K562 (cell line): ENCODE data around the gene SLC22A7. TPM values are rescaled to one million over a fixed set of nuclear protein-coding genes. Genes with fewer than 3 reads are reported as not detected.

ENCODE experiments used
- BCL6 ChIP-seq: fragments of 250-450 bp; sonication (Bioruptor Pico); IDR thresholded peaks from 2 replicates; pipeline ENCODE4 v1.4.0; 2020
- ELK1 ChIP-seq: sonication (generic); formaldehyde crosslinking; IDR thresholded peaks from 2 replicates; pipeline ENCODE4 v1.8.1; 2022; ENCODE audit warnings: missing genetic modification reagents
- EWSR1 ChIP-seq: fragments of 450-650 bp; IDR thresholded peaks from 2 replicates; pipeline ENCODE4 v1.6.1; 2018; ENCODE audit warnings: borderline replicate concordance, mild to moderate bottlenecking, low read depth, moderate library complexity; ENCODE audit not compliant: partially characterized antibody
- GABPA ChIP-seq: fragments of 200-800 bp; sonication (Bioruptor generic); conservative IDR thresholded peaks from 2 replicates; pipeline ENCODE4 v1.6.1; 2016; ENCODE audit warnings: low read depth, missing genetic modification characterization, missing compliant biosample characterization
- HNRNPK ChIP-seq: fragments of 200-400 bp; formaldehyde crosslinking; IDR thresholded peaks from one replicate; pipeline ENCODE4 v1.6.1; 2018; ENCODE audit warnings: mild to moderate bottlenecking, low read depth, low read length; ENCODE audit not compliant: poor library complexity, severe bottlenecking
- MLLT1 ChIP-seq, 2 experiments: fragments of 450-650 bp; IDR thresholded peaks; 2 replicates each; pipeline ENCODE4 v1.6.1; 2016
- NCOA6 ChIP-seq: fragments of 450-650 bp; IDR thresholded peaks from 2 replicates; pipeline ENCODE4 v1.6.1; 2017; ENCODE audit warnings: mild to moderate bottlenecking
- NEUROD1 ChIP-seq: fragments of 150-350 bp; IDR thresholded peaks from 2 replicates; pipeline ENCODE4 v1.6.1; 2014; ENCODE audit warnings: borderline replicate concordance, low read length, low read depth; ENCODE audit not compliant: partially characterized antibody
- NKRF ChIP-seq: fragments of 450-650 bp; IDR thresholded peaks from 2 replicates; pipeline ENCODE4 v1.6.1; 2016; ENCODE audit warnings: borderline replicate concordance
- NR3C1 ChIP-seq: sonication (generic); formaldehyde crosslinking; IDR thresholded peaks from 2 replicates; pipeline ENCODE4 v1.8.1; 2022; ENCODE audit warnings: missing genetic modification reagents
- SFPQ ChIP-seq: fragments of 200-400 bp; formaldehyde crosslinking; IDR thresholded peaks from 2 replicates; pipeline ENCODE4 v1.6.1; 2017; ENCODE audit warnings: mild to moderate bottlenecking, low read depth, low read length, moderate library complexity
- SMARCA5 ChIP-seq: fragments of 450-650 bp; IDR thresholded peaks from 2 replicates; pipeline ENCODE4 v1.6.1; 2016
- TBP ChIP-seq: optimal IDR thresholded peaks from 2 replicates; pipeline ENCODE3; 2011; ENCODE audit warnings: low read depth, low read length, improper control_type of control experiment
- TSC22D4 ChIP-seq: fragments of 450-650 bp; IDR thresholded peaks from 2 replicates; pipeline ENCODE4 v1.6.1; 2016; ENCODE audit warnings: missing genetic modification characterization, missing biosample characterization, control low read depth
- ZBTB17 ChIP-seq: fragments of 450-650 bp; formaldehyde crosslinking; IDR thresholded peaks from 2 replicates; pipeline ENCODE4 v1.4.0; 2020; ENCODE audit warnings: mild to moderate bottlenecking
- ZFP30 ChIP-seq: fragments of 250-450 bp; sonication (Bioruptor Pico); IDR thresholded peaks from 2 replicates; pipeline ENCODE4 v1.8.0; 2022; ENCODE audit warnings: moderate library complexity, mild to moderate bottlenecking, inconsistent platforms, borderline replicate concordance
- ZNF445 ChIP-seq: fragments of 250-450 bp; sonication (Bioruptor Pico); IDR thresholded peaks from 2 replicates; pipeline ENCODE4 v1.4.0; 2020; ENCODE audit warnings: low read depth, mild to moderate bottlenecking, moderate library complexity
- ZNF507 ChIP-seq: conservative IDR thresholded peaks from 2 replicates; pipeline ENCODE4 v1.6.1; 2017; ENCODE audit warnings: missing genetic modification characterization, missing compliant biosample characterization
- polyA plus RNA-seq, 8 experiments: library from polyadenylated mRNA; depleted of rRNA in 4 of 8; stranded (reverse) in 5 of 8; unstranded in 3 of 8; fragments of >200 nt; fragmentation: Nextera tagmentation in 2 of 8; fragmentation: Illumina TruSeq in 1 of 8; extraction: Ambion mirVana in 2 of 8; extraction: Trizol in 1 of 8; gene quantifications; 2 replicates each; pipeline versions ENCODE4 v1.2.1 to v1.2.3, GENCODE V29; 2011 to 2014; ENCODE audit warnings: inconsistent platforms in 1 of 8, missing spikeins in 1 of 8
- total RNA-seq, 7 experiments: library from RNA; depleted of rRNA in 6 of 7; stranded (reverse); fragments of >200 nt in 6 of 7; fragmentation: Illumina TruSeq in 2 of 7; extraction: Trizol in 2 of 7; gene quantifications; 2 replicates each; pipeline versions ENCODE4 v1.2.1 to v1.2.3, GENCODE V29; 2011 to 2021; ENCODE audit warnings: low replicate concordance in 1 of 7
- TF ChIP-seq, protein P1 (sequence below): fragments of 250-450 bp; sonication (Bioruptor Pico); IDR thresholded peaks from 2 replicates; pipeline ENCODE4 v1.5.0; 2020; ENCODE audit warnings: mild to moderate bottlenecking, borderline replicate concordance

Gene SLC22A7
- total and polyA plus RNA-seq, 9 of the 15 experiments (the other 6 are each of a cell fraction or from before 2014, with no cell fraction given) = not detected

DNA sequence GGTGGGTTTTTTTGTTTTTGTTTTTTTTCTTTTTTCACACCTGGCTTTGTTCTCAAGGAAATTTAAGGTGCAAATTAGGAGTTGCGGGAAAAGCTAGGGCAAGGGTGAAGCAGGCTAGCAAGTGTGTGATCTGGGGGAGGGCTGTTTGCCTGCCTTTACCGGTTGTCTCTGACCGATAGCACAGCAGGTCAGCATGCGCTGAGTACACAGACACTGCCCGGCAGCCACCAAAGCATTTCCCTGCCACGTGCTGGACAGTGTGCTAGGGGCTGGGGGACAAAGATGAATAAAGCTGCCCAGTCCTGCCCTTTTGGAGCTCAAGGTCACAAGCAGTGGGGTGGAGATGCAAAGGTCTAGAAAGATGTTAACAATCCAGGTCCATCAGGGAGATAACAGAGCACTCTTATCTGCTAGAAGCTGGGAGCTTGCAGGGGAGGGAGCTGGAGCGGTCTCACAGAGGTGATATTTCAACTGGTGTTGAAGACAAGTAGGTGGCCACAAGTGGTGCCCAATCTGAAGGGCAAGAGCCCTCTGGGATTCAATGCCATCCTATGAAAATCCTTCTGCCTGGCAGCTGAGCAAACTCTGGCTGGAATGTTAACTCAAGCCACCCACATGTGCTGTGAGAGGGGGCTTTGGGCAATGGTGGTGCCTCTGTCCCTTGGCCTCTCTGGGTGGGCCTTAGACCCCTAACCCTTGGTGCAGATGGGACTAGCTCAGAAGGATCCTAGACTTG is 30.3 kb upstream of the SLC22A7 start (continued):
- no peak for TF ChIP-seq TSC22D4 (tag)
- TF ChIP-seq ZFP30 (CRISPR knock-in tag) = no peak
- TF ChIP-seq BCL6 (CRISPR knock-in tag) = no peak
- TF ChIP-seq NR3C1 (CRISPR knock-in tag) = no peak
- no peak for TF ChIP-seq HNRNPK
- TF ChIP-seq NCOA6 = no peak
- TF ChIP-seq ZNF507 = no peak
- TF ChIP-seq TBP = no peak
- no peak for TF ChIP-seq SMARCA5
- TF ChIP-seq ELK1 (CRISPR knock-in tag) = no peak
- TF ChIP-seq EWSR1 = no peak
- 0 out of 4 replicates have a peak, but pooled peaks of 1 of the 2 experiments have one; percentile 59 for TF ChIP-seq MLLT1 (IDR thresholded peaks at IDR 0.05)
- TF ChIP-seq, protein P1, sequence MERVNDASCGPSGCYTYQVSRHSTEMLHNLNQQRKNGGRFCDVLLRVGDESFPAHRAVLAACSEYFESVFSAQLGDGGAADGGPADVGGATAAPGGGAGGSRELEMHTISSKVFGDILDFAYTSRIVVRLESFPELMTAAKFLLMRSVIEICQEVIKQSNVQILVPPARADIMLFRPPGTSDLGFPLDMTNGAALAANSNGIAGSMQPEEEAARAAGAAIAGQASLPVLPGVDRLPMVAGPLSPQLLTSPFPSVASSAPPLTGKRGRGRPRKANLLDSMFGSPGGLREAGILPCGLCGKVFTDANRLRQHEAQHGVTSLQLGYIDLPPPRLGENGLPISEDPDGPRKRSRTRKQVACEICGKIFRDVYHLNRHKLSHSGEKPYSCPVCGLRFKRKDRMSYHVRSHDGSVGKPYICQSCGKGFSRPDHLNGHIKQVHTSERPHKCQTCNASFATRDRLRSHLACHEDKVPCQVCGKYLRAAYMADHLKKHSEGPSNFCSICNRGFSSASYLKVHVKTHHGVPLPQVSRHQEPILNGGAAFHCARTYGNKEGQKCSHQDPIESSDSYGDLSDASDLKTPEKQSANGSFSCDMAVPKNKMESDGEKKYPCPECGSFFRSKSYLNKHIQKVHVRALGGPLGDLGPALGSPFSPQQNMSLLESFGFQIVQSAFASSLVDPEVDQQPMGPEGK (CRISPR knock-in tag) = no peak
- TF ChIP-seq NKRF = peak; percentile 57; the same call in 1 of the 2 replicates
- TF ChIP-seq NEUROD1 = peak; percentile 17
- no peak for TF ChIP-seq ZBTB17 (CRISPR knock-in tag)
- no peak for TF ChIP-seq GABPA (tag)
- TF ChIP-seq SFPQ = no peak
- no peak for TF ChIP-seq ZNF445 (CRISPR knock-in tag)
